PC-3 (cell line): ENCODE results near the gene SNX19. TPM values are rescaled to one million over a fixed set of nuclear protein-coding genes. Genes with fewer than 3 reads are reported as not detected.

ENCODE experiments used
- ATAC-seq: fragments of 200-7000 bp; cut with Tn5 transposase; 2 replicates; pipeline ENCODE4 v1.9.1; 2020; ENCODE audit warnings: mild to moderate bottlenecking, moderate library complexity
- BruUV-seq: library from RNA; stranded (reverse); fragments of 400-500 nt; replicated peaks from 2 replicates; lab custom pipeline; 2021; lab: Mats Ljungman, UMichigan
- CTCF ChIA-PET: fragments of 300-600 bp; sonication (Branson Sonifier 250); formaldehyde crosslinking; loops from one replicate; lab custom pipeline; 2022; ENCODE audit warnings: antibody characterized with exemption; lab: Charles Lee
- POLR2A ChIA-PET: fragments of 300-600 bp; sonication (Branson Sonifier 250); formaldehyde crosslinking; loops from one replicate; lab custom pipeline; 2022; ENCODE audit warnings: antibody characterized with exemption; ENCODE audit not compliant: unreplicated experiment; lab: Charles Lee
- DNase-seq: peaks from one replicate; pipeline ENCODE4 v3.0.0-alpha.2; 2015
- H2AFZ ChIP-seq: fragments of 300-600 bp; sonication (generic); 2 replicates; pipeline ENCODE4 v1.6.0; 2016; ENCODE audit warnings: antibody characterized with exemption, low read length
- H3F3A ChIP-seq: fragments of 300-600 bp; sonication (generic); one replicate; pipeline ENCODE4 v1.6.0; 2017; ENCODE audit warnings: antibody characterized with exemption, low read length, control low read depth, mild to moderate bottlenecking; ENCODE audit not compliant: unreplicated experiment
- H3K27ac ChIP-seq: fragments of 300-600 bp; sonication (generic); 2 replicates; pipeline ENCODE4 v1.5.1; 2016; ENCODE audit warnings: mild to moderate bottlenecking, low read length
- H3K27me3 ChIP-seq: fragments of 300-600 bp; sonication (generic); 2 replicates; pipeline ENCODE4 v1.6.1; 2016; ENCODE audit warnings: low read length, mixed read lengths
- H3K36me3 ChIP-seq: fragments of 300-600 bp; sonication (generic); 2 replicates; pipeline ENCODE4 v1.6.1; 2016; ENCODE audit warnings: low read depth, mixed run types, low read length, mixed read lengths
- H3K4me1 ChIP-seq: fragments of 300-600 bp; sonication (generic); 2 replicates; pipeline ENCODE4 v1.5.1; 2016; ENCODE audit warnings: low read length; ENCODE audit not compliant: insufficient read depth
- H3K4me2 ChIP-seq: fragments of 300-600 bp; sonication (generic); 2 replicates; pipeline ENCODE4 v1.6.0; 2016; ENCODE audit warnings: low read length
- H3K4me3 ChIP-seq: fragments of 300-600 bp; sonication (generic); 2 replicates; pipeline ENCODE4 v1.5.1; 2016; ENCODE audit warnings: mild to moderate bottlenecking, low read length, mixed read lengths
- H3K79me2 ChIP-seq: fragments of 300-600 bp; sonication (generic); 2 replicates; pipeline ENCODE4 v1.6.1; 2017; ENCODE audit warnings: low read length, mixed read lengths
- H3K9ac ChIP-seq: fragments of 300-600 bp; sonication (generic); 2 replicates; pipeline ENCODE4 v1.6.0; 2016; ENCODE audit warnings: mild to moderate bottlenecking, low read length
- H3K9me2 ChIP-seq: fragments of 300-600 bp; sonication (generic); replicated peaks from 2 replicates; pipeline ENCODE4 v1.6.1; 2016; ENCODE audit warnings: mixed run types, low read length, mixed read lengths
- H3K9me3 ChIP-seq: fragments of 300-600 bp; sonication (generic); 2 replicates; pipeline ENCODE4 v1.6.1; 2016; ENCODE audit warnings: low read length, mixed read lengths
- H4K20me1 ChIP-seq: fragments of 300-600 bp; sonication (generic); 2 replicates; pipeline ENCODE4 v1.6.1; 2016; ENCODE audit warnings: low read length, mixed read lengths
- EZH2 ChIP-seq: fragments of 300-600 bp; sonication (generic); IDR thresholded peaks from one replicate; pipeline ENCODE4 v1.6.1; 2017; ENCODE audit warnings: antibody characterized with exemption, mild to moderate bottlenecking, low read length; ENCODE audit not compliant: unreplicated experiment
- EZH2phosphoT487 ChIP-seq: fragments of 300-600 bp; sonication (generic); IDR thresholded peaks from 2 replicates; pipeline ENCODE4 v1.6.1; 2018; ENCODE audit warnings: mild to moderate bottlenecking, antibody characterized with exemption, low read length, borderline replicate concordance
- intact Hi-C: fragments of 100-400 bp; cut with micrococcal nuclease; formaldehyde crosslinking; loops from 2 replicates; pipeline ENCODE4 v1.9.0; 2023
- total RNA-seq: library from RNA; depleted of rRNA; stranded (reverse); fragments of >200 nt; gene quantifications from 2 replicates; pipeline ENCODE4 v1.2.3, GENCODE V29; 2014
- TF ChIP-seq, protein P1 (sequence below): fragments of 300-600 bp; sonication (generic); conservative IDR thresholded peaks from 2 replicates; pipeline ENCODE4 v1.5.1; 2017; ENCODE audit warnings: antibody characterized with exemption, low read depth, mild to moderate bottlenecking, low read length

Gene SNX19
- total RNA-seq, 1 experiment from 2014 or later, result 66.4 TPM

DNA sequence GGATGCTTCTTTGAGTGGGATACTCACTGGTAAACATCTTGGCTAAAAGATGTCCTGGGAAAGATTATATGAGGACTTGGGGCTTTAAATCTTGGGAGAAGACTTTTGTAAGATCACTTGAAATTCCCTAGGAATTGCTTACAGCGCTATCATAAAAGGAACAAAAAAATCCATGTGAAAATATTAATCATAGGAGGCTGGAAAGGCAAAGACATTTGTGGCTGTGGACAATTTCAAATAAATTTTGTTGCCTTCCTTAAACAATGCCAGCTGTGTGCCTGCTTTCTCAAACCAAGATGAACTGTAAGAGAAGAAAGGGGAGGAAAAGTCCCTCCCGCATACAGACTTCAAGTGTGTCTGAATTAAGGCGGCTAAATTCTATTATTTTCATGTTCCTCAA is 75.6 kb downstream of the SNX19 start:
- Histone ChIP-seq H2AFZ (no peak overlapping the region), H3K79me2 (no peaks in the 10 kb centered on the region), H3K27me3 (no peaks in the 10 kb centered on the region), H4K20me1 (no peaks in the 10 kb centered on the region), H3K4me1 (peaks cover 4% of the 10 kb centered on the region), H3K27ac (no peak overlapping the region), H3F3A (no peaks in the 10 kb centered on the region), H3K9ac (no peak overlapping the region), H3K36me3 (no peaks in the 10 kb centered on the region), H3K9me3 (no peaks in the 10 kb centered on the region), H3K4me2 (no peak overlapping the region), H3K9me2 (no peaks in the 10 kb centered on the region), H3K4me3 (no peak overlapping the region)
- CTCF ChIA-PET, result no interaction called here
- TF ChIP-seq EZH2phosphoT487 (no peak), EZH2 (no peak)
- TF ChIP-seq, protein P1, sequence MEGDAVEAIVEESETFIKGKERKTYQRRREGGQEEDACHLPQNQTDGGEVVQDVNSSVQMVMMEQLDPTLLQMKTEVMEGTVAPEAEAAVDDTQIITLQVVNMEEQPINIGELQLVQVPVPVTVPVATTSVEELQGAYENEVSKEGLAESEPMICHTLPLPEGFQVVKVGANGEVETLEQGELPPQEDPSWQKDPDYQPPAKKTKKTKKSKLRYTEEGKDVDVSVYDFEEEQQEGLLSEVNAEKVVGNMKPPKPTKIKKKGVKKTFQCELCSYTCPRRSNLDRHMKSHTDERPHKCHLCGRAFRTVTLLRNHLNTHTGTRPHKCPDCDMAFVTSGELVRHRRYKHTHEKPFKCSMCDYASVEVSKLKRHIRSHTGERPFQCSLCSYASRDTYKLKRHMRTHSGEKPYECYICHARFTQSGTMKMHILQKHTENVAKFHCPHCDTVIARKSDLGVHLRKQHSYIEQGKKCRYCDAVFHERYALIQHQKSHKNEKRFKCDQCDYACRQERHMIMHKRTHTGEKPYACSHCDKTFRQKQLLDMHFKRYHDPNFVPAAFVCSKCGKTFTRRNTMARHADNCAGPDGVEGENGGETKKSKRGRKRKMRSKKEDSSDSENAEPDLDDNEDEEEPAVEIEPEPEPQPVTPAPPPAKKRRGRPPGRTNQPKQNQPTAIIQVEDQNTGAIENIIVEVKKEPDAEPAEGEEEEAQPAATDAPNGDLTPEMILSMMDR, result no peak
- POLR2A ChIA-PET, result no interaction called here
- no peak for DNase-seq
- intact Hi-C loops, result no loop called here
- no TSS peak for BruUV-seq
- ATAC-seq, result no peak

DNA sequence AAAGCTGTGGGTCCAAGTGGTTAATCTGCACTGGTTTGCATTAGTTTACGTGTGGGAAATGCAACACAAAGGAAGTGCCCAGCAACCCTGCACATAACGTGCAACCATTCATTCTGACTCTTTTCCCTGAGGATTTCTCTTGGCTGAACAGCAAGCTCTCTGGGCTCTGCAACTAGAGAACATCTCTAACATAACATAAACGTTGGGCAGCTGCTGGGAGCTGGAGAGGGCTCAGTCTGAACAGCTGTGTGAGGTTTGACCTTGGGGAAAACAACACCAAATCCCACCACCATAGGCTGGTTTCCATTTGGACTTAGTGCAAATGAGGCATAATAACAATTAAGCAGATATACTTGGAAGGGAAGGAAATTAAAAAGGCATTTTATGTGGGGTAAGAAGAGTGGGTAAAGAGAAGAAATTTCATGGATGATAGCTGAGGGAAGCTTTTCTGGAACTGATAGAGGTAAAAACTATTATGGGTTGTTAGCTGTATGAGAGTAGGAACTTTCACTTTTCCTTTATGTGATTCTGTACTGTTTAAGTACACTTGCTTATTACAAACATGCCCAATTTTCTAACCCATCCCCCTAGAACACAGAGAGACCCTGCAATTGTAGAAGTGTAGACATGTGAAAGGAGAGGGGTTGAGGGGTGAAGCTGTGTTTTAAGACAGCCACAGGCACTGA is 76.2 kb downstream of the SNX19 start:
- ChIA-PET CTCF (no interaction called here), POLR2A (no interaction called here)
- H3F3A ChIP-seq, result no peaks in the 10 kb centered on the region
- H3K79me2 ChIP-seq, result no peaks in the 10 kb centered on the region
- H3K4me2 ChIP-seq, result no peak overlapping the region
- ATAC-seq (no peak), DNase-seq (no peak)
- no peaks in the 10 kb centered on the region for H3K9me2 ChIP-seq
- no peak overlapping the region for H3K4me3 ChIP-seq
- H3K4me1 ChIP-seq, result no peaks in the 10 kb centered on the region
- H2AFZ ChIP-seq, result no peak overlapping the region
- no peaks in the 10 kb centered on the region for H4K20me1 ChIP-seq
- H3K27me3 ChIP-seq, result no peaks in the 10 kb centered on the region
- no peaks in the 10 kb centered on the region for H3K36me3 ChIP-seq
- TF ChIP-seq EZH2, result no peak
- TF ChIP-seq, protein P1, result no peak
- no peaks in the 10 kb centered on the region for H3K9me3 ChIP-seq
- H3K27ac ChIP-seq, result no peak overlapping the region
- no TSS peak for BruUV-seq
- intact Hi-C loops, result loop anchor here (10.0 kb wide), 1 partner anchor 55 kb away; no protein-coding TSS in a partner anchor
- H3K9ac ChIP-seq, result no peak overlapping the region

DNA sequence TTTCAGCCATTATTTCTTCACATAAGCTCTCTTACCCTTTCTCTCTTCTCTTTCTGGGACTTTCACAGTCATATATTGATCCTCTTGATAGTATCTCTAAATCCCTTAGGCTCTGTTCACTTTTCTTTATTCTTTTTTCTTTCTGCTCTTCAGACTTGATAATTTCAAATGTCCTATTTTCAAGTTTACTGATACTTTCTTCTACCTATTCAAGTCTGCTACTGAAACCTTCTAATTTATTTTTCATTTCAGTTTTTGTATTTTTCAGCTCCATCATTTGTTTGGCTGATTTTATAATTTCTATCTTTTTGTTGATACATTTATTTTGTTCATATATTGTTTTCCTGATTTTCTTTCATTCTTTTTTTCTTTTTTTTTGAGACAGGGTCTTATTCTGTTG is 79.1 kb downstream of the SNX19 start:
- no peaks in the 10 kb centered on the region for H3K9me2 ChIP-seq
- ChIA-PET CTCF (no interaction called here), POLR2A (no interaction called here)
- no peaks in the 10 kb centered on the region for H3K4me1 ChIP-seq
- H3K27me3 ChIP-seq, result no peaks in the 10 kb centered on the region
- TF ChIP-seq, protein P1, result no peak
- no peak for TF ChIP-seq EZH2
- TF ChIP-seq EZH2phosphoT487, result no peak
- H3K36me3 ChIP-seq, result no peaks in the 10 kb centered on the region
- ATAC-seq (no peak), DNase-seq (no peak)
- no peak overlapping the region for H3K9ac ChIP-seq
- H3K9me3 ChIP-seq, result no peaks in the 10 kb centered on the region
- H3K4me3 ChIP-seq, result no peak overlapping the region
- H3F3A ChIP-seq, result no peaks in the 10 kb centered on the region
- no TSS peak for BruUV-seq
- intact Hi-C loops, result loop anchor here (10.0 kb wide), 1 partner anchor 58 kb away; no protein-coding TSS in a partner anchor
- H2AFZ ChIP-seq, result no peak overlapping the region
- no peaks in the 10 kb centered on the region for H4K20me1 ChIP-seq
- H3K4me2 ChIP-seq, result no peak overlapping the region
- H3K27ac ChIP-seq, result no peak overlapping the region
- no peaks in the 10 kb centered on the region for H3K79me2 ChIP-seq
